Natural killer cell treated with Interleukin-12 subunit alpha and Interleukin-12 subunit beta and Interleukin-15 and Interleukin-18, amount 100 ng/mL, for 72 hours (primary cell): Measurements from ENCODE around the gene NR4A2. TPM values are rescaled to one million over a fixed set of nuclear protein-coding genes. Genes with fewer than 3 reads are reported as not detected.

Source experiments
- ATAC-seq, 2 donors: fragments of 150-1000 bp; cut with Tn5 transposase in 1 of 2; sonication (Bioruptor Pico), chemical (Tn5 transposase) in 1 of 2; 2 replicates each; pipeline ENCODE4 v1.10.0; 2021
- DNase-seq: peaks from one replicate; pipeline ENCODE4 v3.0.0; 2022; ENCODE audit warnings: low spot score
- H3K27ac Mint-ChIP-seq, 2 donors: 1 replicate in 1 of 2; 2 replicates in 1 of 2; pipeline ENCODE4 v1.8.0; 2022; ENCODE audit warnings: mixed read lengths in 2 of 2, mild to moderate bottlenecking in 1 of 2, moderate library complexity in 1 of 2
- H3K27me3 Mint-ChIP-seq, 2 donors: 1 replicate in 1 of 2; 2 replicates in 1 of 2; pipeline ENCODE4 v1.8.0; 2022; ENCODE audit warnings: mixed read lengths in 2 of 2
- H3K36me3 Mint-ChIP-seq: one replicate; pipeline ENCODE4 v1.8.0; 2022; ENCODE audit warnings: mixed read lengths
- H3K4me1 Mint-ChIP-seq, 2 donors: 1 replicate in 1 of 2; 2 replicates in 1 of 2; pipeline ENCODE4 v1.8.0; 2022; ENCODE audit warnings: low read depth in 2 of 2, mixed read lengths in 2 of 2, mild to moderate bottlenecking in 1 of 2
- H3K4me3 Mint-ChIP-seq: one replicate; pipeline ENCODE4 v1.8.0; 2022; ENCODE audit warnings: mixed read lengths
- H3K9me3 Mint-ChIP-seq: 2 replicates; pipeline ENCODE4 v1.8.0; 2022; ENCODE audit warnings: mixed read lengths
- total RNA-seq, 2 donors: library from RNA; stranded (reverse); gene quantifications; one replicate each; pipeline ENCODE4 v1.2.3, GENCODE V29; 2022

The NR4A2 gene
- total RNA-seq, 2 donors from 2014 or later, result 2.7 to 4.2 TPM

GRCh38 chr2:156322051-156322685 is 10.4 kb downstream of the NR4A2 start:
- DNase-seq (no peak), ATAC-seq (peak; percentile 73 to 80)
- H3K27me3 Mint-ChIP-seq, result peaks cover 53 to 70% of the 10 kb centered on the region in 2 donors
- H3K27ac Mint-ChIP-seq, result peak overlapping the region in 1 of 2 donors; percentile 27
- H3K36me3 Mint-ChIP-seq, result peaks cover 17% of the 10 kb centered on the region
- H3K4me3 Mint-ChIP-seq, result peak overlapping the region; percentile 85
- no peaks in the 10 kb centered on the region for H3K9me3 Mint-ChIP-seq
- peaks cover 26 to 29% of the 10 kb centered on the region in 2 donors for H3K4me1 Mint-ChIP-seq

DNA sequence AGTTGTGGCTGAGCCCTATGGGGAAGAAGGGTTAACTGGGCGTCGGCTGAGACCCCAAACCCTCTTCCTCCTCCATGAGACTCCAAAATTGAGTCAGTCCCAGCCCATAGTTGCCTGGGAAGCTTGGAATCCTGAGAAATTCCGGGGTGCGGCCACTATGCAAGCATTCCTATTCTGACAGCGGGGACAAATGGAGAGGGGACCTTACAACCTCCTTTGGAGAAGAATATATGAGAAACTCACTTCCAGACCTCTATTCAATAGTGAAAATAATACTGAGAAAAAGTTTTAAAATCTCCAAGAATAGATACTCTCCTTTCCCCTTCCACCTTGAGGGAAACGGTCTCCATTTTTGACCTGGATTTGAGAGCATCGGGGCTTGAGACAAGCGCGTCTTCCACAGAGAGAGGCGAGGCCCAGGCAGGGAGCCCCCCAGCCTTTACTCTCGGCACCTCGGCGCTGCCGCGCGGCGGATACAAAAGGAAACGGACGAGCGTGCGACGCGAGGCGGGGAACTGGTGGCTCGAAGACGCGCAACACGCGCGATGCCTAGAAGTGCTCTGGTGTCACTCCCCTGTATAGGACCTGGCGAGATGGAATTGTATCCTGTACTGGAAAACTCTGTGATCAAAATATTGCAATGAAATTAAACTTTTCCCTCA is 11.1 kb downstream of the NR4A2 start:
- peak overlapping the region; percentile 85 for H3K4me3 Mint-ChIP-seq
- peak; percentile 51 to 63 for ATAC-seq
- no peak for DNase-seq
- H3K27ac Mint-ChIP-seq, result no peak overlapping the region
- H3K36me3 Mint-ChIP-seq, result peaks cover 10% of the 10 kb centered on the region
- H3K9me3 Mint-ChIP-seq, result no peaks in the 10 kb centered on the region
- H3K4me1 Mint-ChIP-seq, result peaks cover 26 to 29% of the 10 kb centered on the region in 2 donors
- H3K27me3 Mint-ChIP-seq, result peaks cover 49 to 67% of the 10 kb centered on the region in 2 donors

DNA sequence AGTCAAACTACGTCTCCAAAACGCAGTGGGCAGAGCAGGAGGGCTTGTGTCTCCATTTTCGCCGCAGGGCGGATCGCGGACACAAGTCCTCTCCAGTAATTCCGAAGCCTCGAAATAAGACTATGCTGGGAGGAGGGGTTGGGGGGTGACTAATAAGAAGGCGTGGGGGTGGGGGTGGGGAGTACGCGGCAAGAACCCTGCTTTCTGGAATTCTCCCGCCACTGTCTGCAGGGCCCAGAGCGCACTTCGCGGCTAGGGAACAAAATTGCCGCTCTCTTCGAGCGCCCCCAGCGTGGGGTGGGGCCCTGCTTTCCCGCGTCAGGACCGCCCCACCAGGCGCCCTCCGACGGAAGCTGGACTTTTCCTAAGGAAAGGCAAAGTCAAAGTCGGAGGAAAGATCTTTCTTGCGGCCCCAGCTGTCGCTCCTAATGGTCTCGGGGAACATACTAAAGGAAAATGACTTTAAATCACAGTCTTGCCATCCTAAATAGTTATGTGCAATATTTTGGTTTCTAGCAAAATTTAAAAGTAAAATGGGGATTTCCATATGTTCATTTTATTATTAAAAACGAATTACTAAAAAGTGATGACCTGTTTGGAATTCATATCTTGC is 11.9 kb downstream of the NR4A2 start:
- H3K4me3 Mint-ChIP-seq, result peak overlapping the region; percentile 85
- ATAC-seq, result no peak
- H3K27ac Mint-ChIP-seq, result no peak overlapping the region

DNA sequence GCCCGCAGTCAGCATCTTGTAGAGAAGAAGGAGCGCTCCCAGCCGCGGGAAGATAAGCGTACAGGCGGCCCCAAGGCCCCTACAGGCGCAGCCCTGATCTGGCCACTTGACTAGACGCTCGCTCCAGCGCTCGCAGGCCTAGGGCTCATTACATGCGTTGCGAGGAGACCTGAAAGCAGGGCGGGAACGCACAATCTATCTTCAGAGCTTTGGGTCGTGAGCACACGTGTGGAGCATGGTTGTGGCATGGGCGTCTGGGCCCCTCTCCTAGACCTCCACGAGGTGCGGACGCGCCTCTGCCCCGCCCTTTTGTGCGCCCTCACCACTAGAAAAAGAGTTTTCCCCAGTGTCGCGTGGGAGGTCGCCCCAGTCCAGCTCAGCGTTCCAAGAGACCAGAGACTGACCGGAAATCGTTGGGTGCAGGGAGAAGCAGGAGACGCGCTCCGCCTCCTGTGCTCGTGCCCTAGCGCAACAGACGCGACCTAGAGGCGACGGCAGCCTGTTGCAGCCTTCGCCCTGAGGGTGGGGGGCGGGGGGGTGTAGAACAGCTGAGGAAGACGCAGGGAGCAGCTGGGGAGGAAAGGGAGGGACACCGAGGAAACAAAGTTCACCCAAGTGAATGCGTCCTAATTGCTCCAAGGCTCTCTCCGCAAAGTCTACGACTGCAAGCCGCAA is 12.6 kb downstream of the NR4A2 start:
- Mint-ChIP-seq H3K4me3 (peak overlapping the region; percentile 85), H3K9me3 (no peaks in the 10 kb centered on the region), H3K27me3 (peaks cover 44 to 70% of the 10 kb centered on the region in 2 donors), H3K36me3 (peaks cover 4% of the 10 kb centered on the region), H3K4me1 (peaks cover 26 to 29% of the 10 kb centered on the region in 2 donors), H3K27ac (no peak overlapping the region)
- ATAC-seq, result peak in 1 of 2 donors; percentile 55
- no peak for DNase-seq

More for the DNA sequence above, 11.9 kb downstream of the NR4A2 start:
- Mint-ChIP-seq H3K27me3 (peaks cover 43 to 68% of the 10 kb centered on the region in 2 donors), H3K9me3 (no peaks in the 10 kb centered on the region), H3K4me1 (peaks cover 26 to 29% of the 10 kb centered on the region in 2 donors), H3K36me3 (peaks cover 4% of the 10 kb centered on the region)
- no peak for DNase-seq

GRCh38 chr2:156317631-156318030 is 14.9 kb downstream of the NR4A2 start:
- Mint-ChIP-seq H3K36me3 (no peaks in the 10 kb centered on the region), H3K9me3 (no peaks in the 10 kb centered on the region), H3K4me1 (peaks cover 19 to 22% of the 10 kb centered on the region in 2 donors), H3K27ac (no peak overlapping the region), H3K4me3 (no peak overlapping the region), H3K27me3 (peaks cover 46 to 76% of the 10 kb centered on the region in 2 donors)
- ATAC-seq (no peak), DNase-seq (no peak)

DNA sequence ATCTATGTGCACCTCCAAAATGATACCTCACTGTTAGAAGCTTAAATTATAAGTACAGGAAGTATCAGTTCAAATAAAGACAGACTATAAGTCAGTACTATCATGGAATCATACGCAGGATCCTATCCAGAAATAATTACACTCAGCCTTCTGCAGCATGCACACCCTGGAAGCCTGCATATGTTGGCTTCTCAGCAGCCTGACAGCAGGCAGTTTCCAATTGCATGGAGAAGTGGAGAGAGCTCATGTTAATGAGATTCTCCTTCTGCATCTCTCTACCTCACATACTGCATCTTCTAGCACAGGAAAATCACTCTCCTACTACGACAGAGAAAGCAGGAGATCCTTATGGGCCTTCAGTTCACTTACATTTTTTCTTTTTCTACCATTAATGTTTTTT is 20.5 kb downstream of the NR4A2 start:
- H3K27ac Mint-ChIP-seq, result no peak overlapping the region
- peaks cover 37 to 59% of the 10 kb centered on the region in 2 donors for H3K27me3 Mint-ChIP-seq
- no peaks in the 10 kb centered on the region for H3K9me3 Mint-ChIP-seq
- peaks cover 0 to 3% of the 10 kb centered on the region in 2 donors for H3K4me1 Mint-ChIP-seq
- ATAC-seq, result no peak
- no peaks in the 10 kb centered on the region for H3K36me3 Mint-ChIP-seq
- no peak for DNase-seq
- no peak overlapping the region for H3K4me3 Mint-ChIP-seq

- peaks cover 0 to 3% of the 10 kb centered on the region in 2 donors for H3K4me1 Mint-ChIP-seq
Observed at GRCh38 chr2:156310773-156311172, 21.7 kb downstream of the NR4A2 start.

DNA sequence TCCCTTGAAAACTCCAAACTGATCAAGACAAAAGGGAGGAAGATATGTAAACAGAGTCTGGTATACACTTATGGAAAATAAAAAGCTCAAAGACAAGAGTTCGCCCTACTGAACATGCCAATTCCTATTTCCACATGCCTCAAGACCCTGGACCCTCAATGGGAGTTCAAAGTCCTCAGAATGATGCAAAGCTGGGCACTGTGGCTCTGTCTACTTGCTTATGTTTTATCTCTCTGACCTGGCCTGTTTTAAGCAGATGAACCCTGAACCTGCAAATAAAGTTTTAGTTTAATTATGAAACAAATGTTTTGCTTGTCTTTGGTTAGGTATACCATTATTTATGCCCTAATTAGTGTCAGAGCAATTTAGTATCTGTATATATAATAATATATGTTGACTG is 22.6 kb downstream of the NR4A2 start:
- no peak for DNase-seq
- Mint-ChIP-seq H3K4me3 (no peak overlapping the region), H3K27me3 (peaks cover 42 to 66% of the 10 kb centered on the region in 2 donors), H3K4me1 (peaks cover 0 to 3% of the 10 kb centered on the region in 2 donors), H3K27ac (no peak overlapping the region), H3K9me3 (no peaks in the 10 kb centered on the region), H3K36me3 (no peaks in the 10 kb centered on the region)
- no peak for ATAC-seq

More at GRCh38 chr2:156310773-156311172, 21.7 kb downstream of the NR4A2 start:
- DNase-seq (no peak), ATAC-seq (no peak)
- no peaks in the 10 kb centered on the region for H3K9me3 Mint-ChIP-seq
- peaks cover 40 to 65% of the 10 kb centered on the region in 2 donors for H3K27me3 Mint-ChIP-seq
- no peak overlapping the region for H3K4me3 Mint-ChIP-seq
- H3K36me3 Mint-ChIP-seq, result no peaks in the 10 kb centered on the region
- peak overlapping the region in 1 of 2 donors; percentile 42 for H3K27ac Mint-ChIP-seq

- Mint-ChIP-seq H3K9me3 (no peaks in the 10 kb centered on the region), H3K4me3 (no peak overlapping the region), H3K27me3 (peaks cover 40 to 64% of the 10 kb centered on the region in 2 donors), H3K36me3 (no peaks in the 10 kb centered on the region), H3K4me1 (peaks cover 0 to 3% of the 10 kb centered on the region in 2 donors), H3K27ac (no peak overlapping the region)
- DNase-seq (no peak), ATAC-seq (no peak)
Observed at GRCh38 chr2:156309167-156309566, 23.4 kb downstream of the NR4A2 start.

GRCh38 chr2:156306821-156307220 is 25.7 kb downstream of the NR4A2 start:
- Mint-ChIP-seq H3K9me3 (no peaks in the 10 kb centered on the region), H3K27ac (no peak overlapping the region), H3K4me1 (peaks cover 0 to 3% of the 10 kb centered on the region in 2 donors), H3K4me3 (no peak overlapping the region), H3K27me3 (peaks cover 30 to 57% of the 10 kb centered on the region in 2 donors), H3K36me3 (no peaks in the 10 kb centered on the region)
- ATAC-seq (no peak), DNase-seq (no peak)

- no peak overlapping the region for H3K27ac Mint-ChIP-seq
- peaks cover 0 to 3% of the 10 kb centered on the region in 2 donors for H3K4me1 Mint-ChIP-seq
- DNase-seq (no peak), ATAC-seq (no peak)
- peaks cover 2% of the 10 kb centered on the region for H3K36me3 Mint-ChIP-seq
- H3K4me3 Mint-ChIP-seq, result no peak overlapping the region
- H3K27me3 Mint-ChIP-seq, result peaks cover 26 to 53% of the 10 kb centered on the region in 2 donors
- H3K9me3 Mint-ChIP-seq, result peaks cover under 1% of the 10 kb centered on the region
Observed at GRCh38 chr2:156305121-156305520, 27.4 kb downstream of the NR4A2 start.

- no peak for ATAC-seq
Observed at GRCh38 chr2:156300337-156300736, 32.2 kb downstream of the NR4A2 start.

DNA sequence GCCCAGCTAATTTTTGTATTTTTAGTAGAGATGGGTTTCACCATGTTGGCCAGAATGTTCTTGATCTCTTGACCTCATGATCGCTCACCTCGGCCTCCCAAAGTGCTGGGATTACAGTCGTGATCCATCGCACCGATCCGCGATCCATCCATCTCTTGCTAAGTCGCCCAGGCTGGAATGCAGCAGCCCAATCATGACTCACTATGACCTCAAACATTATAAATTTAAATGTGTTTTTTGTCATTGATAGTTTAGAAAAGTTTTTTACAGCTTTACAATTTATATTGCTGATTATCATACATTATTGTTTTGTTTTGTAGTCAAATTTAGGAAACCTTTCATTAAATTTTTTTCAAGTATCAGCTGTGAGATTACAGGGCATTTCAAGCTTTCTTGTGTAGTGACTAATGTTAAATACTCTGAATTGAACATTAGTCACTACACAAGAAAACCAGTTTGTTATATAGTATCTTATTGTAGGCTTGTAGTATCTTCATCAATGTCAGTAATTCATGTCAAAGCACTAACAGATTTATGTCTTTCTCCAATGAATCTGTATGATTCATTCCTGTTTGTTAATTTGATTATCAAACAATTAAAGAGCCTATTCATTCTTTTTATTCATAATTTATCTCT is 37.5 kb downstream of the NR4A2 start:
- no peak overlapping the region for H3K4me3 Mint-ChIP-seq
- peaks cover 23 to 46% of the 10 kb centered on the region in 2 donors for H3K27me3 Mint-ChIP-seq
- ATAC-seq (no peak), DNase-seq (no peak)
- H3K36me3 Mint-ChIP-seq, result peaks cover 3% of the 10 kb centered on the region
- no peak overlapping the region for H3K27ac Mint-ChIP-seq
- H3K4me1 Mint-ChIP-seq, result no peaks in the 10 kb centered on the region
- H3K9me3 Mint-ChIP-seq, result peaks cover 5% of the 10 kb centered on the region

More at GRCh38 chr2:156300337-156300736, 32.2 kb downstream of the NR4A2 start:
- Mint-ChIP-seq H3K9me3 (peaks cover 5% of the 10 kb centered on the region), H3K27me3 (peaks cover 25 to 41% of the 10 kb centered on the region in 2 donors), H3K4me1 (no peaks in the 10 kb centered on the region), H3K27ac (no peak overlapping the region), H3K4me3 (no peak overlapping the region), H3K36me3 (peaks cover 5% of the 10 kb centered on the region)
- no peak for DNase-seq
